Neural crest cell (in vitro differentiated cells): ENCODE data around the gene C19orf25. TPM values are rescaled to one million over a fixed set of nuclear protein-coding genes. Genes with fewer than 3 reads are reported as not detected.

Source experiments
- DNase-seq: peaks from one replicate; pipeline ENCODE4 v3.0.0; 2021; ENCODE audit warnings: low read depth, mixed read lengths, low spot score
- H3K27ac Mint-ChIP-seq: one replicate; pipeline ENCODE4 v1.8.0; 2021; ENCODE audit warnings: mild to moderate bottlenecking, mixed read lengths; ENCODE audit not compliant: unreplicated experiment
- H3K27me3 Mint-ChIP-seq: 2 replicates; pipeline ENCODE4 v1.8.0; 2021; ENCODE audit warnings: low read depth, mild to moderate bottlenecking, mixed read lengths
- H3K36me3 Mint-ChIP-seq: 2 replicates; pipeline ENCODE4 v1.8.0; 2021; ENCODE audit warnings: low read depth, mild to moderate bottlenecking, mixed read lengths
- H3K4me1 Mint-ChIP-seq: 2 replicates; pipeline ENCODE4 v1.8.0; 2021; ENCODE audit warnings: mixed read lengths
- H3K4me3 Mint-ChIP-seq: one replicate; pipeline ENCODE4 v1.8.0; 2021; ENCODE audit warnings: mild to moderate bottlenecking, mixed read lengths
- H3K9me3 Mint-ChIP-seq: 2 replicates; pipeline ENCODE4 v1.8.0; 2021; ENCODE audit warnings: mixed read lengths
- CTCF ChIP-seq: fragments of 200-600 bp; sonication (generic); conservative IDR thresholded peaks from 2 replicates; pipeline ENCODE4 v1.5.0; 2021; ENCODE audit warnings: antibody characterized with exemption, mild to moderate bottlenecking
- total RNA-seq: library from RNA; stranded (reverse); gene quantifications from 2 replicates; pipeline ENCODE4 v1.2.1, GENCODE V29; 2021

The C19orf25 gene
- total RNA-seq, 1 donor from 2014 or later: 41.5 TPM

- DNase-seq: no peak
- Mint-ChIP-seq H3K27me3 (peaks cover 41% of the 10 kb centered on the region), H3K9me3 (no peaks in the 10 kb centered on the region), H3K4me3 (no peak overlapping the region), H3K27ac (no peak overlapping the region), H3K36me3 (no peaks in the 10 kb centered on the region), H3K4me1 (no peaks in the 10 kb centered on the region)
- no peak for TF ChIP-seq CTCF
These were observed 13.0 kb downstream of the C19orf25 start for GRCh38 chr19:1466018-1466460.

- Mint-ChIP-seq H3K4me3 (no peak overlapping the region), H3K9me3 (no peaks in the 10 kb centered on the region), H3K36me3 (no peaks in the 10 kb centered on the region), H3K4me1 (no peaks in the 10 kb centered on the region), H3K27ac (no peak overlapping the region), H3K27me3 (peaks cover 34% of the 10 kb centered on the region)
- DNase-seq: no peak
- peak; percentile 60 for TF ChIP-seq CTCF
These were observed 13.6 kb downstream of the C19orf25 start for GRCh38 chr19:1465191-1466016.

GRCh38 chr19:1461862-1462261 lies 17.2 kb downstream of the C19orf25 start:
- DNase-seq: no peak
- H3K9me3 Mint-ChIP-seq: no peaks in the 10 kb centered on the region
- H3K27me3 Mint-ChIP-seq: peaks cover 26% of the 10 kb centered on the region
- no peaks in the 10 kb centered on the region for H3K36me3 Mint-ChIP-seq
- H3K27ac Mint-ChIP-seq: no peak overlapping the region
- no peak for TF ChIP-seq CTCF
- no peaks in the 10 kb centered on the region for H3K4me1 Mint-ChIP-seq
- H3K4me3 Mint-ChIP-seq: no peak overlapping the region

GRCh38 chr19:1460033-1460995 lies 18.7 kb downstream of the C19orf25 start:
- H3K27me3 Mint-ChIP-seq: peaks cover 22% of the 10 kb centered on the region
- no peaks in the 10 kb centered on the region for H3K9me3 Mint-ChIP-seq
- peaks cover 3% of the 10 kb centered on the region for H3K36me3 Mint-ChIP-seq

More at GRCh38 chr19:1460033-1460995, 18.7 kb downstream of the C19orf25 start:
- Mint-ChIP-seq H3K27ac (no peak overlapping the region), H3K4me3 (no peak overlapping the region), H3K4me1 (no peaks in the 10 kb centered on the region)
- no peak for DNase-seq
- TF ChIP-seq CTCF: no peak
